Measurements from ENCODE around the gene MEX3C. TPM values are rescaled to one million over a fixed set of nuclear protein-coding genes. Genes with fewer than 3 reads are reported as not detected.
A peak's percentile ranks its signal among the peaks of the same experiment; 100 is the strongest.

Gene MEX3C
- total RNA-seq (2014; rRNA removed; shearing (Covaris generic); ENCODE audit: low replicate concordance) = 18.2 and 25.7 TPM in 2 replicates

GRCh38 chr18:51197661-51198424 is at the start of gene MEX3C:
TSS of gene MEX3C (minus strand) at chr18:51197681. CDS start at chr18:51197320, 361 bp downstream.
- no peaks in the 10 kb centered on the region; the same call in 1 of the 2 replicates for H3K36me3 ChIP-seq
- H3K9me3 ChIP-seq = no peaks in the 10 kb centered on the region
- peak within 1 kb of the TSS; percentile 69 for H3K4me3 ChIP-seq
- no peaks in the 10 kb centered on the region for H3K27me3 ChIP-seq
- peak; percentile 98 for DNase-seq

- Histone ChIP-seq H3K27me3 (no peaks in the 10 kb centered on the region), H3K9me3 (no peaks in the 10 kb centered on the region), H3K36me3 (no peaks in the 10 kb centered on the region), H3K4me3 (no peak overlapping the region)
- DNase-seq = no peak
These were observed 43.7 kb upstream of the MEX3C start for GRCh38 chr18:51241226-51241625.

- Histone ChIP-seq H3K4me3 (no peak overlapping the region), H3K36me3 (no peaks in the 10 kb centered on the region), H3K27me3 (no peaks in the 10 kb centered on the region), H3K9me3 (no peaks in the 10 kb centered on the region)
- DNase-seq = peak; percentile 28
These were observed 38.7 kb upstream of the MEX3C start for GRCh38 chr18:51236225-51236624.

GRCh38 chr18:51235009-51235789 is 37.7 kb upstream of the MEX3C start:
- H3K9me3 ChIP-seq = no peaks in the 10 kb centered on the region
- DNase-seq = peak; percentile 6

GRCh38 chr18:51234117-51235008 is 36.9 kb upstream of the MEX3C start:
- DNase-seq = no peak

More at GRCh38 chr18:51235009-51235789, 37.7 kb upstream of the MEX3C start:
- Histone ChIP-seq H3K36me3 (no peaks in the 10 kb centered on the region), H3K4me3 (no peak overlapping the region), H3K27me3 (no peaks in the 10 kb centered on the region)

GRCh38 chr18:51229328-51229727 is 31.8 kb upstream of the MEX3C start:
- Histone ChIP-seq H3K36me3 (no peaks in the 10 kb centered on the region), H3K27me3 (no peaks in the 10 kb centered on the region), H3K4me3 (no peak overlapping the region), H3K9me3 (no peaks in the 10 kb centered on the region)
- DNase-seq = no peak

More at GRCh38 chr18:51234117-51235008, 36.9 kb upstream of the MEX3C start:
- Histone ChIP-seq H3K9me3 (no peaks in the 10 kb centered on the region), H3K27me3 (no peaks in the 10 kb centered on the region), H3K4me3 (no peak overlapping the region), H3K36me3 (no peaks in the 10 kb centered on the region)

GRCh38 chr18:51227660-51228059 is 30.2 kb upstream of the MEX3C start:
- no peak overlapping the region for H3K4me3 ChIP-seq
- no peaks in the 10 kb centered on the region for H3K9me3 ChIP-seq
- no peaks in the 10 kb centered on the region for H3K36me3 ChIP-seq
- no peaks in the 10 kb centered on the region for H3K27me3 ChIP-seq
- DNase-seq = no peak

- no peaks in the 10 kb centered on the region for H3K36me3 ChIP-seq
- no peak for DNase-seq
- H3K4me3 ChIP-seq = no peak overlapping the region
- H3K27me3 ChIP-seq = no peaks in the 10 kb centered on the region
- no peaks in the 10 kb centered on the region for H3K9me3 ChIP-seq
These were observed 29.3 kb upstream of the MEX3C start for GRCh38 chr18:51226587-51227350.

GRCh38 chr18:51226068-51226467 is 28.6 kb upstream of the MEX3C start:
- Histone ChIP-seq H3K4me3 (no peak overlapping the region), H3K9me3 (no peaks in the 10 kb centered on the region), H3K27me3 (no peaks in the 10 kb centered on the region), H3K36me3 (no peaks in the 10 kb centered on the region)
- no peak for DNase-seq

GRCh38 chr18:51212606-51213005 is 15.1 kb upstream of the MEX3C start:
- Histone ChIP-seq H3K36me3 (no peaks in the 10 kb centered on the region), H3K27me3 (no peaks in the 10 kb centered on the region), H3K9me3 (no peaks in the 10 kb centered on the region), H3K4me3 (no peak overlapping the region)
- DNase-seq = no peak

GRCh38 chr18:51211552-51211951 is 14.1 kb upstream of the MEX3C start:
- DNase-seq = peak; percentile 12
- Histone ChIP-seq H3K9me3 (no peaks in the 10 kb centered on the region), H3K36me3 (no peaks in the 10 kb centered on the region), H3K27me3 (no peaks in the 10 kb centered on the region), H3K4me3 (no peak overlapping the region)

GRCh38 chr18:51196811-51197660 is 445 bp downstream of the MEX3C start:
- DNase-seq = peak; percentile 56
- no peaks in the 10 kb centered on the region for H3K27me3 ChIP-seq
- no peaks in the 10 kb centered on the region; the same call in 1 of the 2 replicates for H3K36me3 ChIP-seq
- H3K9me3 ChIP-seq = no peaks in the 10 kb centered on the region
- peak overlapping the region; percentile 67 for H3K4me3 ChIP-seq

GRCh38 chr18:51196118-51196810 is 1.2 kb downstream of the MEX3C start:
- H3K36me3 ChIP-seq = no peaks in the 10 kb centered on the region; the same call in 1 of the 2 replicates
- no peaks in the 10 kb centered on the region for H3K27me3 ChIP-seq
- H3K4me3 ChIP-seq = peak overlapping the region; percentile 67
- no peaks in the 10 kb centered on the region for H3K9me3 ChIP-seq
- peak; percentile 30 for DNase-seq

GRCh38 chr18:51195451-51196117 is 1.9 kb downstream of the MEX3C start:
- no peaks in the 10 kb centered on the region; the same call in 1 of the 2 replicates for H3K36me3 ChIP-seq
- no peaks in the 10 kb centered on the region for H3K27me3 ChIP-seq
- DNase-seq = peak; percentile 9
- H3K4me3 ChIP-seq = peak overlapping the region; percentile 67
- H3K9me3 ChIP-seq = no peaks in the 10 kb centered on the region

Measured in MG63 (cell line).